NCI-H2196 treated with DMSO at 0.1 percent for 48 hours (cell line): ENCODE data around the gene SCYL2.
"Not testable (repeated sequence)": the region's sequence is repeated elsewhere in the genome, so short reads cannot be mapped to it uniquely, and the experiment has no call there.

Experiments used
- DNase-seq: peaks from one replicate; lab custom pipeline; 2025; ENCODE audit not compliant: unreplicated experiment; lab: John Stamatoyannopoulos, UW

Gene SCYL2

GRCh38 chr12:100266835-100267602 lies at the start of gene SCYL2, which contains the start of gene DEPDC4:
Gene SCYL2 (plus strand): TSS chr12:100267177. CDS start chr12:100282971, 15,794 bp downstream.
Gene DEPDC4 (minus strand): TSS chr12:100267079. CDS start chr12:100267076, 3 bp downstream.
- DNase-seq: peak; percentile 90

GRCh38 chr12:100219328-100220109 lies 47.5 kb upstream of the SCYL2 start:
- DNase-seq: no peak

GRCh38 chr12:100221523-100221922 lies 45.5 kb upstream of the SCYL2 start:
- DNase-seq: no peak

GRCh38 chr12:100222173-100222572 lies 44.8 kb upstream of the SCYL2 start:
- not testable (repeated sequence) for DNase-seq

GRCh38 chr12:100225491-100225890 lies 41.5 kb upstream of the SCYL2 start:
- DNase-seq: no peak

GRCh38 chr12:100229036-100229635 lies 37.8 kb upstream of the SCYL2 start:
- DNase-seq: no peak

GRCh38 chr12:100229876-100230275 lies 37.1 kb upstream of the SCYL2 start:
- DNase-seq: no peak

GRCh38 chr12:100231873-100232272 lies 35.1 kb upstream of the SCYL2 start:
- DNase-seq: not testable (repeated sequence)

GRCh38 chr12:100234166-100234565 lies 32.8 kb upstream of the SCYL2 start:
- no peak for DNase-seq

GRCh38 chr12:100234591-100235304 lies 32.2 kb upstream of the SCYL2 start:
- DNase-seq: peak; percentile 34

- DNase-seq: no peak
These were observed 28.2 kb upstream of the SCYL2 start for GRCh38 chr12:100238801-100239200.

GRCh38 chr12:100239589-100239988 lies 27.4 kb upstream of the SCYL2 start:
- DNase-seq: no peak

GRCh38 chr12:100243137-100243536 lies 23.8 kb upstream of the SCYL2 start:
- DNase-seq: no peak

GRCh38 chr12:100247765-100248164 lies 19.2 kb upstream of the SCYL2 start:
- DNase-seq: no peak

- DNase-seq: no peak
These were observed 18.1 kb upstream of the SCYL2 start for GRCh38 chr12:100248886-100249285.

GRCh38 chr12:100249941-100250340 lies 17.0 kb upstream of the SCYL2 start:
- DNase-seq: no peak

- DNase-seq: peak; percentile 30
These were observed 15.1 kb upstream of the SCYL2 start for GRCh38 chr12:100251917-100252316.

GRCh38 chr12:100253437-100253836 lies 13.5 kb upstream of the SCYL2 start:
- no peak for DNase-seq

- DNase-seq: no peak
These were observed 12.1 kb upstream of the SCYL2 start for GRCh38 chr12:100254876-100255275.

GRCh38 chr12:100258127-100258526 lies 8.8 kb upstream of the SCYL2 start:
- DNase-seq: no peak

GRCh38 chr12:100263131-100263530 lies 3.8 kb upstream of the SCYL2 start:
- no peak for DNase-seq
